Astrocyte of the hippocampus (primary cell): ENCODE measurements around the gene C1QTNF9B.
A peak's percentile ranks its signal among the peaks of the same experiment; 100 is the strongest.

Experiments used
- DNase-seq: peaks from one replicate; pipeline ENCODE4 v3.0.0; 2011; ENCODE audit warnings: low read depth, low spot score

Gene C1QTNF9B

GRCh38 chr13:23859455-23859854, 37.8 kb downstream of the C1QTNF9B start:
- no peak for DNase-seq

- no peak for DNase-seq
Observed at GRCh38 chr13:23858546-23858945, 38.8 kb downstream of the C1QTNF9B start.

- DNase-seq = peak; percentile 49
Observed at GRCh38 chr13:23856008-23856750, 41.1 kb downstream of the C1QTNF9B start.

GRCh38 chr13:23855360-23855759, 41.9 kb downstream of the C1QTNF9B start:
- no peak for DNase-seq

GRCh38 chr13:23852351-23852750, 45.0 kb downstream of the C1QTNF9B start:
- DNase-seq = peak; percentile 11

GRCh38 chr13:23851106-23851505, 46.2 kb downstream of the C1QTNF9B start:
- peak; percentile 37 for DNase-seq

- no peak for DNase-seq
Observed at GRCh38 chr13:23850134-23850533, 47.2 kb downstream of the C1QTNF9B start.

GRCh38 chr13:23849670-23850069, 47.6 kb downstream of the C1QTNF9B start:
- DNase-seq = no peak

GRCh38 chr13:23848646-23849141, 48.6 kb downstream of the C1QTNF9B start:
- no peak for DNase-seq

- no peak for DNase-seq
Observed at GRCh38 chr13:23848019-23848418, 49.3 kb downstream of the C1QTNF9B start.

GRCh38 chr13:23847497-23847896, 49.8 kb downstream of the C1QTNF9B start:
- no peak for DNase-seq

GRCh38 chr13:23845105-23845725, 52.1 kb downstream of the C1QTNF9B start:
- no peak for DNase-seq

- DNase-seq = no peak
Observed at GRCh38 chr13:23844132-23844531, 53.2 kb downstream of the C1QTNF9B start.

- DNase-seq = no peak
Observed at GRCh38 chr13:23843436-23843835, 53.9 kb downstream of the C1QTNF9B start.

GRCh38 chr13:23842406-23842805, 54.9 kb downstream of the C1QTNF9B start:
- DNase-seq = no peak
